ENCODE data around the gene CD244. TPM values are rescaled to one million over a fixed set of nuclear protein-coding genes. Genes with fewer than 3 reads are reported as not detected.

CD244 gene
- total RNA-seq (2022; extraction: Qiagen RNA extraction), result not detected in 5 replicates

GRCh38 chr1:160862203-160863060 lies at the start of gene CD244:
CD244 (minus strand) TSS chr1:160862887; CDS start chr1:160862677, 210 bp downstream.

GRCh38 chr1:160885042-160885441 lies 22.4 kb upstream of the CD244 start, which contains the start of gene ITLN1:
ITLN1 (minus strand) TSS chr1:160885180; CDS start chr1:160884877, 303 bp downstream.

GRCh38 chr1:160795951-160796383 lies 66.7 kb downstream of the CD244 start, which contains the start of gene LY9:
LY9 (plus strand) TSS chr1:160796174; CDS start chr1:160796188, 14 bp downstream.

Other genes starting within 250 kb of the CD244 start
- gene SLAMF1, start 215.8 kb downstream of the CD244 start, total RNA-seq (2022; extraction: Qiagen RNA extraction), result not detected in 5 replicates
- gene CD48, start 151.1 kb downstream of the CD244 start, total RNA-seq (2022; extraction: Qiagen RNA extraction), result not detected in 5 replicates
- 1.4 to 2.5 TPM (median 1.9 TPM) in 5 replicates for gene SLAMF7, start 123.6 kb downstream of the CD244 start, total RNA-seq (2022; extraction: Qiagen RNA extraction)
- gene LY9, start 66.7 kb downstream of the CD244 start, total RNA-seq (2022; extraction: Qiagen RNA extraction), result 0.06 to 0.10 TPM (median 0.08 TPM) in 5 replicates
- gene ITLN1, start 22.3 kb upstream of the CD244 start, total RNA-seq (2022; extraction: Qiagen RNA extraction), result not detected in 5 replicates
- 0.13 to 0.34 TPM (median 0.24 TPM) in 4 of 5 replicates, not detected in the other for gene ITLN2, start 91.9 kb upstream of the CD244 start, total RNA-seq (2022; extraction: Qiagen RNA extraction)
- gene F11R, start 158.3 kb upstream of the CD244 start, total RNA-seq (2022; extraction: Qiagen RNA extraction), result 30.7 to 59.9 TPM (median 54.1 TPM) in 5 replicates
- gene TSTD1, start 176.1 kb upstream of the CD244 start, total RNA-seq (2022; extraction: Qiagen RNA extraction), result 0.20 to 0.42 TPM (median 0.29 TPM) in 4 of 5 replicates, not detected in the other
- 44.2 to 52.9 TPM (median 51.4 TPM) in 5 replicates for gene USF1, start 183.1 kb upstream of the CD244 start, total RNA-seq (2022; extraction: Qiagen RNA extraction)
- 0.05 to 0.14 TPM (median 0.07 TPM) in 5 replicates for gene ARHGAP30, start 207.0 kb upstream of the CD244 start, total RNA-seq (2022; extraction: Qiagen RNA extraction)
- gene NECTIN4, start 226.7 kb upstream of the CD244 start, total RNA-seq (2022; extraction: Qiagen RNA extraction), result 1.6 to 1.9 TPM (median 1.8 TPM) in 5 replicates
- 1.1 to 2.7 TPM (median 1.8 TPM) in 5 replicates for gene KLHDC9, start 235.5 kb upstream of the CD244 start, total RNA-seq (2022; extraction: Qiagen RNA extraction)

Data from A549 treated with CORT108297 at 1 μM for 4 hours (cell line).